ENCODE results near the gene PRKAR1A.

DNA sequence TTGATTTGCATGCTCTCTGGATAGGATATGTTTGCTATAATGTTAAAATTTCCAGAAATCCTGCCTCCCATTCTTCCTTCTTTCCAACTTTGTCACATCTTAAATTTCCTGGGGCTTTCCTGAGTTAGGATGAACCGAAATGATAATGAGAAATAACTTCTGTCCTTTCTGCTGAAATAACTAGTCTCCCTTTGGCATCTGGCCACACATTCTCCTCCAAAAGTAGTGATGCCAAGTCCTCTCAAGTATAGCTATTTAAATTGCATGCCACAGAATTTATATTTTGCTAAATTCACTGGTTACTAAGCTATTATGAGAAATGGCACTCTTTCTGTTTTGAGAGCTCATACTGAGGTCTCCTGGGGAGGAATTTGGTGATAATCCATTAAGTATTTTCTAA lies 58.3 kb downstream of the PRKAR1A start:
- TF ChIP-seq POLR2AphosphoS5 (IDR thresholded peaks at IDR 0.05; ENCODE audit: borderline replicate concordance, low read depth, low read length) (no peak), EZH2 (IDR thresholded peaks at IDR 0.05) (no peak)

All from SK-N-MC (cell line).